ENCODE measurements around the gene MED29.

The MED29 gene

DNA sequence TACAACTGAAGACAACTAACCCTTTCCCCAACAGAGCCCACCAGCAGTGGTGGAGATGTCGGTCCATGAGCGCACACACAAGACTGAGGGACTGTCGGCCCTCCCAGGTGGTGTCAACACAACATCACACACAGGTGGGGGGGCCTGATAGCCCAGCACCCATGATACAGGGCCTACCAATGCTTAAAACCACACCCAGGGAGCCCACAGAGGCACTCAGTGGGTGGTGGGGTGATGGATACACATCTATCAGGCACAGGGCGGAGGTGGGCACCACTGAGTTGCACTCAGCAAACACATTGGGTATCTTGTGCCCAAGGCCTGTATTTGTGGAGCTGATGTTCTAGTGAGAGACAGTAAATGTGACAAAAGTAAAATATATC, 8.5 kb downstream of the MED29 start:
- DNase-seq = peak; percentile 42

DNA sequence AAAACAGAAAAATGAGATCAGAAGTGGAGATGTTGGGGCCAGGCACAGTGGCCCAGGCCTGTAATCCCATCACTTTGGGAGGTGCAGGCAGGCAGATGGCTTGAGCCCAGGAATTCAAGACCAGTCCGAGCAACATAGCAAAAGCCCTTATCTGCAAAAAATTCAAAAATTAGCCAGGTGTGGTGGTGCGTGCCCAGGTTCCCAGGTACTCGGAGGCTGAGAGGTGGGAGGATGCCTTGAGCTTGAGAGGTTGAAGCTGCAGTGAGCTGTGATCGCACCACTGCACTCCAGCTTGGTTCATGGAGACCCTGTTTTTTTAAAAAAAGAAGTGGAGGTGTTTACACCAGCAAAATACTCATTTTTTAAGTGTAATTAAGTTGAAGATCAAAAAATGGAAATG, 8.9 kb downstream of the MED29 start:
- DNase-seq = no peak

DNA sequence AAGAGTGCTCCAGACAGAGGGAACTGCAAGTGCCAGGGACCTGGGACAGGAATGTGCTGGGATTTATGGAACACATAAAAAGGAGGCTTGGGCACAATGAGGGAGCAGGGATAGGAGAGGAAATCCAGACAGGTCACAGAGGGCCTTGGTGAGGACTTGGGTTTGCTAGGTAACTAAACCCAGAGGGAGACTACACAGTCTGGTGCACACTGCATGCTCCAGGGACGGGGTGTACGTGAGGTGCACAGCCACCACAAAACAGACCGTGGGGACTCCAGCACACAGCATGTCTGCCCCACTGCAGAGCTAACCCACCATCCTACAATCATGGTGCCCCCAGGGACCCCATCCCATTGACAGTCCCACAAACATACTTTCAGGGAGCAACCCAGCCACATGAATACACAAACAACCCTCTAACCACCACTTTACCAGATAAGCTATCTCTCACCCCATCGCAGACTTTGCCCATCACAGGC, 9.9 kb downstream of the MED29 start:
- no peak for DNase-seq

DNA sequence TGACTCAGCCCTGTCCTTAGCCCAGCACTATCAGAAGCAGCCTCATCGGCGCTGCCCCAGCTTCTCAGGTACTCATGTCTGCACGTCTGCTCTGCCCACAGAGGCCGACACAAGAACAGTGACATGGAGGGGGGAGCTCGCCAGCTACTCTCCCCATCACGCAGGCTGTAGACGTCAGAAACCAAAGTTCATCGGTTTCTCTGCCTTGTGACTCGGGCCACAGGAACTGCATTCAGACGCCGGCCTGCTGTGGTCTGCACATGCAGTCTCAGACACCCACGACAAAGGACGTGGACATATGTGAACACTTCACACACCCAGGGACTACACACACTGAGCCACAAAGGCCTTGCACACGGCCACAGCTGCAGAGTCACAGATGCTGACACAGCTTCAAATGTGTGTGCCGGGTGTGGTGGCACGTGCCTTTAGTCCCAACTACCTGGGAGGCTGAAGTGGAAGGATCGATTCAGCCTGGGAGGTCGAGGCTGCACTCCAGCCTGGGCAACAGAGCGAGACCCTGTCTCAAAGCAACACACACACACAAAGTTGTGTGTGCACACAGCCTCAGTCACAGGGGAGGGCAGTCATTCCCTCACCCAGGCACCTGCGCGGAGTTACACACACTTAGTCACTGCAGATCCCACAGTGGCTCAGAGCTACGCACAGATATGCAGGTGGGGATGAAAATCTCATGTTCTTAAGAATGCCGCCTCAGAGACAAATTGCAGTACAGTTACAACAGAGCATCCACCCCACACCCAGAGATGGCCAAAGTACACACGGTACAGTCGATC, 10.6 kb downstream of the MED29 start:
- DNase-seq = peak; percentile 89

DNA sequence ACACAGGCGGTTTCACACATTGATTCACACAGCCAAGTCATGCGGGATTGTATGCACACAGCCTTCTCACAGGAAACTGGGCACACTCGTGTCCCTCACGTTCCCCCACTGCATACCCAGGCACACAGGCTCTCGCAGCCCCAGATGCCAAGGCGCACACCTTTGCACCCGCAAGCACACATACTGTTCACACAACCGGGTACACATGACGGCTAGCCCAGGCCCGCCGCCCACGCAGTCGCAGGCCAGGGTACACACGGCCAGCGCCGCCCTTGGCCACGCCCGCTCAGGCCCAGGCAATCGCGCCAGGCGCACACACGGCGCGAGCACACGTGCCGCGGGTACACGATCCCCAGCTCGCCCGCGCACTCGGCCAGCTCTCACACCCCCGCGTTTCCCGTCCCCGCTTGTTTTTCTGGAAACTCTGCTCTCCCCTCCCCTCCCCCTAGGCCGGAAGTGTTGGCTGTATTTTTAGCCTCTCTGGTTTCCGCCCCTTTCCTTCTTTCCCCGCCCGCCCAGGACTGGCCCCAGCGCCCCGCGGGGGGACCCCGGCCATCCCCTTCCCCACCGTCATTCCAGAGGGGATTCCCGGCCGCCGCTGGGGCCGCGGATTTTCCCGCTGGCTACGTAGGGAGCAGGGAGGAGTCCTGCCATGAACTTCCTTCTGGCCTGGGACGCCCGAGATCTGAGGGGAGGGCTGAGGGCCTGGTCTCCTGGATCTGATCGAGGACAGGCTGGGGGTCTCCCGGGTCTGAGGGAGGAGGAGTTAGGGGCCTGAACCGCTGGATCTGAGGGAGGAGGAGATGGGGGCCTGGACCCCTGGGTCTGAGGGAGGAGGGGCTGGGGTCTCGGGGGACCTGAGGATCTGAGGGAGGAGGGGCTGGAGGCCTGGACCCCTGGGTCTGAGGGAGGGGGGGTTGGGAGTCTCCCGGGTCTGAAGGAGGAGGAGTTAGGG, 11.4 kb downstream of the MED29 start:
- peak; percentile 90 for DNase-seq

DNA sequence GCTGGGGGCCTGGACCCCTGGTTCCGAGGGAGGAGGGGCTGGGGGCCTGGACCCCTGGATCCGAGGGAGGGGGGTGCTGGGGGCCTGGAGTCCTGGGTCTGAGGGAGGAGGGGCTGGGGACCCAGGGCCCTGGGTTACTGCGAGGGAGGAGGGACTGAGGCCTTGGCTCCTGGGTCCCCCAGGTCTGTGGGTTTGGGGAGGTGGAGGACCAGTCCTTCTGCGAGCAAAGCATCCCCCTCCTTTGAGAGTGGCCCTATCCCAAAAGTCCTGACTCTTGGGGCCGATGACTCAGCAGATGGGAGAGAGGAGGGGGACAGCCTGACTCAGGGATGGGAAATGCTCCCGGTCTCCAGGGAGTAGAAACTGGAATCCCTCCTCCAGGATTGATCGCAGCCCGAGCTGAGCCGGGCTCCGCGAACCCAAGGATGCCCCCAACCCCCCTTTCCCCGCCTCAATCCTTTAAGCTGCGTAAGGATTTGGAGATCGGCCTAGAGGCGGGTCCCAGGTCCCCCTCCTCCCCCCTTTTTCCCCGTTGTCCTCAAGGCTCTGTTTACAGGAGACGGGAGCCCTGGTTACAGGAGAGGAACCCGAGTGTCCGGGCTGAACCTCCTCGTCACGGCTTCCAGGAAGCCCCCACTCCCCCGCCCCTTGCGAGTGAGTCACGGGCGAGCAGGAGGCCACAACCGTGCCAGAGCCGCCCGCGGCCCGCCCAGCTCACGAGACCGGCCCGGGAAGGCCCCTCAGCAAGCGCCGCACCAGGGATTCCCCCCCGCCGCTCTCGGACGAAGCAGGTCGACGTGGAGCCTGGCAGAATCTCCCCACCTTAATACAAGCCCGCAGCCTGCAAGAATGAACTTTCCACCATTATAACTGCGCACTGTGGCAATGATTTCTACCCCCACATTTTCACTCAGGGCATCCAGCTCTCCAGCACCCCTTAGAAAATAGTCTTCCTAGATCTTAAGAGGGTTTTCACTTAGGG, 12.4 kb downstream of the MED29 start:
- peak; percentile 91 for DNase-seq

DNA sequence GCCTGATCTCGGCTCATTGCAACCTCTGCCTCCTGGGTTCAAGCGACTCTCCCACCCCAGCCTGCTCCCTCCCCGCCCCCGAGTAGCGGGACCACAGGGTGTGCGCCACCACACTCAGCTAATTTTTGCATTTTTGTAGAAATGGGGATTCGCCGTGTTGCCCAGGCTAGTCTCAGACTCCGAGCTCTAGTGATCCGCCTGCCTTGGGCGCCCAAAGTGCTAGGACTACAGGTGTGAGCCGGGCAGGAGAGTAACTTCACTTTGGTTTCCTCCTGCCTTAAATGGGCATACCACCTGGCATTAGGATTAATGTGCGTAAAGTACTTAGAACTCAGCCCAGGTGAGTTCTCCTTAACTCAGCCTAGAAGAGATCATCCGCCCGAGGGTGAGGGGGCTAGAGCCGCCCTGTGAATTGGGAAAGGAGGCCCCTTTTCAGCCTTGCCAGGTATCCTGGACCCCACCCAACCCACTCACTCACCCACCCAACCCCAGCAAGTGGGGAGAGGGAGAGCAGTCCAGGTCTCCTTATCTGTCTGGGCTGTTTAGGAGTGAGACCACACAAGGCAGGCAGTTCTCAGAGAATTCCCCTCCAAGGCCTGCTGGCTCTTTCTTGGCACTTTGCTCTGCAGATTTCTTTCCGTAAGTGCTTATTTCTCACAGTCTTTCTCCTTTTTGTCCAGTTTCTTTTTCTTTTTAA, 14.2 kb downstream of the MED29 start:
- DNase-seq = peak; percentile 41

DNA sequence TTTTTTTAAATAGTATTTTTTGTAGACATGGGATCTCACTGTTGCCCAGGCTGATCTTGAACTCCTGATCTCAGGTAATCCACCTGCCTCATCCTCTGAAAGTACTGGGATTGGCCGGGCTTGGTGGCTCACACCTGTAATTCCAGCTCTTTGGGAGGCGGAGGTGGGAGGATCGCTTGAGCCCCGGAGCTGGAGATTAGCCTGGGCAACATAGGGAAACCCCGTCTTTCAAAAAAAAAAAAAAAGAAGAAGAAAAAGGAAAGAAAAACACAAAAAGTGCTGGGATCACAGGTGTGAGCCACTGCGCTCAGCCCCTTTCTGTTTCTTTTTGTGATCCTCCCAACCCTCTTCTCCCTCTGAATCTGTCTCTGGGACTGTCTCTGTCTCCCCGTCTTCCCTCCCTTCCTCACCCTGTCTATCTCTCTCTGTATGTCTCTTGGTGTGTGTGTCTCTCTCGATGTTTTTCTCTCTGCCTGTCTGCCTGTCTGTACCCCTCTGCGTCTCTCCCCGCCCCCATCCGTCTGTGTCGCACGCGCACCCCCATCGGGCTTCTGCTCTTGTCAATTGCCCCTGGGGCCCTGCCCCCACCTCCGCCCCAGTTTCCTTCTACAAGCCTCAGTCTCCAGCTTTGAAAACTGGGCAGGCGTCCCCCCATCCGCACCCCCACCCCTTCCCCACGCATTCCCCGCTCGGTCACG, 14.9 kb downstream of the MED29 start:
- peak; percentile 87 for DNase-seq

DNA sequence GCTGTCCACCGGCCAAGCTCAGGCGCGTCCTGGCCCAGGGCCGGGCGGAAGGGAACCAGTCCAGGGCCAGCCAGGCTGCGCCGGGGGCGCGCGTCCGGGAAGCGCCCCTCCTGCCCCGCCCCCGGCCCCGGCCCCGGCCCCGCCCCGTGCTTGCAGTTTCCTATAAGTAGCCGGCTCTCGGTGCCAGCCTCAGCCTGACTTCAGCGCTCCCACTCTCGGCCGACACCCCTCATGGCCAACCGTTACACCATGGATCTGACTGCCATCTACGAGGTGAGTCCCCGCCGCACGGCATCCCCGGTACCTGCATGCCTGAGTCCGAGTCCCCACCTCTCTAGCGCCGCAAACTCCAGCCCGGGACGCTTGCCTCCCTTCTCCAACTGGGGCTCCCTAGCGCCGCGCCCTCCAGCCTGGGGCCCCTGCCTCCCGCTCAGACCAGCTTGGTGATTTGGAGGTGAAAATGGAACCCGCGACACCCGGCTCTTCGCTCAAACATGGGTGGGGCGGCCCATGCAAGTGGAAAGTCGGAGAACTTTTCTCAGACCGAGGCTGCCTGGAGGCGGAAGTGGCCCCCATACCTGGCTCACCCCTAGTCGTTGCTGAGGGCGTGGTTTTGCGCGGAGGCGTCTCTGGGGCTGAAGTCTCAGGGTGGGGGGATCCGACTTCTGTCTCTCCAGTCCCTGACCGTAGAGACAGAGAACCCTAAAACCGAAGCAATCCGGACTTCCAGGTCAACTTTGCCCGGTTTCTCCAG, 15.7 kb downstream of the MED29 start, which contains the start of gene ZFP36:
ZFP36 (plus strand) TSS at position 192 of the 754 bp plus-strand sequence; CDS start at position 250, 58 bp downstream.
- peak; percentile 90 for DNase-seq

DNA sequence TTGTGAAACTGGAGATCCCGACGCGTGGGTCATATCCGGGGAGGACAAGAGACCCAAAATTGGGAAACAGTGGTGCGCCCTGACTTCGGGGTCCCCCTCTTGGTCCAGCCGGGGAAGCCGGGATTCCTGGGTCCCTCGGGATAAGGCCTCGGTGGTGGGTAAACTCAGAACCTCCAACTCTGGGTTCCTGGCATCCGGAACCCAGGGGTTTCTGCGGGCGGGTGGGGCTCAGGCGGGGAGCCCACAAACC, 16.2 kb downstream of the MED29 start:
- no peak for DNase-seq

DNA sequence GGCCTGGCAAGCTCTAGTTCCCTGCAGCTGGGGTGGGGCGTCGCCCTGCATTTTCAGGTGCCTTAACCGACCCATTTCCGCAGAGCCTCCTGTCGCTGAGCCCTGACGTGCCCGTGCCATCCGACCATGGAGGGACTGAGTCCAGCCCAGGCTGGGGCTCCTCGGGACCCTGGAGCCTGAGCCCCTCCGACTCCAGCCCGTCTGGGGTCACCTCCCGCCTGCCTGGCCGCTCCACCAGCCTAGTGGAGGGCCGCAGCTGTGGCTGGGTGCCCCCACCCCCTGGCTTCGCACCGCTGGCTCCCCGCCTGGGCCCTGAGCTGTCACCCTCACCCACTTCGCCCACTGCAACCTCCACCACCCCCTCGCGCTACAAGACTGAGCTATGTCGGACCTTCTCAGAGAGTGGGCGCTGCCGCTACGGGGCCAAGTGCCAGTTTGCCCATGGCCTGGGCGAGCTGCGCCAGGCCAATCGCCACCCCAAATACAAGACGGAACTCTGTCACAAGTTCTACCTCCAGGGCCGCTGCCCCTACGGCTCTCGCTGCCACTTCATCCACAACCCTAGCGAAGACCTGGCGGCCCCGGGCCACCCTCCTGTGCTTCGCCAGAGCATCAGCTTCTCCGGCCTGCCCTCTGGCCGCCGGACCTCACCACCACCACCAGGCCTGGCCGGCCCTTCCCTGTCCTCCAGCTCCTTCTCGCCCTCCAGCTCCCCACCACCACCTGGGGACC, 16.6 kb downstream of the MED29 start:
- peak; percentile 83 for DNase-seq

DNA sequence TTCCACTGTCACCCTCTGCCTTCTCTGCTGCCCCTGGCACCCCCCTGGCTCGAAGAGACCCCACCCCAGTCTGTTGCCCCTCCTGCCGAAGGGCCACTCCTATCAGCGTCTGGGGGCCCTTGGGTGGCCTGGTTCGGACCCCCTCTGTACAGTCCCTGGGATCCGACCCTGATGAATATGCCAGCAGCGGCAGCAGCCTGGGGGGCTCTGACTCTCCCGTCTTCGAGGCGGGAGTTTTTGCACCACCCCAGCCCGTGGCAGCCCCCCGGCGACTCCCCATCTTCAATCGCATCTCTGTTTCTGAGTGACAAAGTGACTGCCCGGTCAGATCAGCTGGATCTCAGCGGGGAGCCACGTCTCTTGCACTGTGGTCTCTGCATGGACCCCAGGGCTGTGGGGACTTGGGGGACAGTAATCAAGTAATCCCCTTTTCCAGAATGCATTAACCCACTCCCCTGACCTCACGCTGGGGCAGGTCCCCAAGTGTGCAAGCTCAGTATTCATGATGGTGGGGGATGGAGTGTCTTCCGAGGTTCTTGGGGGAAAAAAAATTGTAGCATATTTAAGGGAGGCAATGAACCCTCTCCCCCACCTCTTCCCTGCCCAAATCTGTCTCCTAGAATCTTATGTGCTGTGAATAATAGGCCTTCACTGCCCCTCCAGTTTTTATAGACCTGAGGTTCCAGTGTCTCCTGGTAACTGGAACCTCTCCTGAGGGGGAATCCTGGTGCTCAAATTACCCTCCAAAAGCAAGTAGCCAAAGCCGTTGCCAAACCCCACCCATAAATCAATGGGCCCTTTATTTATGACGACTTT, 17.4 kb downstream of the MED29 start:
- DNase-seq = no peak

DNA sequence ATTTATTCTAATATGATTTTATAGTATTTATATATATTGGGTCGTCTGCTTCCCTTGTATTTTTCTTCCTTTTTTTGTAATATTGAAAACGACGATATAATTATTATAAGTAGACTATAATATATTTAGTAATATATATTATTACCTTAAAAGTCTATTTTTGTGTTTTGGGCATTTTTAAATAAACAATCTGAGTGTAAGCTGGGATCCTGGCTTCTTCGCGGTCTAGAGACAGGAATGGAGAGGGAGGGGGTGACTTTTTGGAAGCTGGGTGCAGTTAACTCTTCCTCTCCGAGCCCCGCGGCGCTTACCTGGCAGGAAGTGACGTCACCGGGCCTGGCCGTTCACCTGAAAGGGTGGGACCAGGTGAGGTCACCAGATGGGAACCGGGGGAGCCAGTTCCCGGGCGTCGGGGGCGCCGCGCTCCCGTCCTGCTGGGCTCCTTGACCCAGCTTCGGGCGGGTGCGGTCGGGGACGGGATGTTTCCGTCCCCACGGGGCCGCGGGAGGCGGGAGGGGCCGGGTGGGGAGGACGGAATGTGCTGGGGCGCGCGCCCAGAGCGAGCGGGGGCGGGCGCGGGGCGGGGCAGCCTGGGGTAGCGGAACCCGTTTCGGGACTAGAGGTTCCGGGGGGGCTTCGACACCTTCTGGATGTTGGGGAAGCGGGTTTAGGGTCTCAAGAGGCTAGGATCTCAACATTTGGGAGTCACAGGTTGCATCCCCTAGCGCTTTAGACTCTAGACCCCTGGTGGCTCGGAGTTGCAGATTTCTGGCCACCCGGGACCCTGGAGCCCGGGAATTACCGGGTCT, 18.2 kb downstream of the MED29 start:
- DNase-seq = peak; percentile 73

DNA sequence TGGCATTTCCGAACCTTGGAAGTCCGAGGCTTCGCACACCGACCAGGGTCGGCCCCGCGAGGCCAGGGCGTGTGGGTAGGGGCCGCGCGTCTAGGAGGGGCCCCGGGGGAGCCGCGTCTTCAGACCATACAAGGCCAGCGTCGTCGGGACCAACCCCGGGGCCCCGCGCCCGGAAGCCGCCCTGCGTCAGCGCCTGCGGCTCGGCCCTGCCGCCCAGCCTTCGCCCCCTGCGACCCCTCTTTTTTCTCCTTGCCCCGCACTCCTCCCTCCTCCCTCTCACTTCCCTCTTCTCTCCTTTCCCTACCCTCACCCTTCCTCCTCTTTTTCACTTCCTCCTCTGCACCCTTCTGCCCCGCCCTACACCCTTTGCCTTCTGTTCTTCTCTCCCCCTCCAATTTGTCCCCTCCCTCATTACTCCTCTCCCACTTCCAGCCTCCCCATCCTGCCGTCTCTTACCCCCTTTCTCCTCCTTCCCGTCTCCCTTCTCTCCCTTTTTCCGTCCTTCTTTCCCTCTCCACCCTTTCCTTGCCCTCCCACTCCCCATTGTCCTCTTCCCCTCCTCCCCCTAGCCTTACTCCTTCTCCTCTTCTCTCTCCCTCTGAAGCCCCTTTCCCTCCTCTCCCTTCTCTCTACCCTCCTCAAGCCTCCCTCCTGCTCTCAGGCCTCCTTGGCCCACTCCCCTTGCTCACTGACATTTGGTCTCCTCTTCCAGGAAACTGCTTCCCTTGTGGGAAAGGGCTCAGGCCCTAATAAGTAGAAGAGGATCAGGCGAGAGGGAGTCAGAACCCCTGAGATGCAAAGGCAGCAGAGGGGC, 19.0 kb downstream of the MED29 start:
- DNase-seq = peak; percentile 61

DNA sequence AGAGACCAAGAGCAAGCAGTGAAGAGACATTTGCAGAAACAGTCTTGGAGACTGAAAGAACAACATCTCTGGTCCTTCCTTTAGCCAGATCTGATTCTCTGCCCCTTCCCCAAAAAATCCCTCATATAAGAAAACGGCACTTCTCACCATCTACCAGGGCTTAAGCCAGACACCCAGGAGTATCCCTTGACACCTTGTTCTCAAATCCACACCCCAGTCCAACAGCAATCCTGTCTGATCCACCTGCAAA, 19.6 kb downstream of the MED29 start:
- DNase-seq = no peak

DNA sequence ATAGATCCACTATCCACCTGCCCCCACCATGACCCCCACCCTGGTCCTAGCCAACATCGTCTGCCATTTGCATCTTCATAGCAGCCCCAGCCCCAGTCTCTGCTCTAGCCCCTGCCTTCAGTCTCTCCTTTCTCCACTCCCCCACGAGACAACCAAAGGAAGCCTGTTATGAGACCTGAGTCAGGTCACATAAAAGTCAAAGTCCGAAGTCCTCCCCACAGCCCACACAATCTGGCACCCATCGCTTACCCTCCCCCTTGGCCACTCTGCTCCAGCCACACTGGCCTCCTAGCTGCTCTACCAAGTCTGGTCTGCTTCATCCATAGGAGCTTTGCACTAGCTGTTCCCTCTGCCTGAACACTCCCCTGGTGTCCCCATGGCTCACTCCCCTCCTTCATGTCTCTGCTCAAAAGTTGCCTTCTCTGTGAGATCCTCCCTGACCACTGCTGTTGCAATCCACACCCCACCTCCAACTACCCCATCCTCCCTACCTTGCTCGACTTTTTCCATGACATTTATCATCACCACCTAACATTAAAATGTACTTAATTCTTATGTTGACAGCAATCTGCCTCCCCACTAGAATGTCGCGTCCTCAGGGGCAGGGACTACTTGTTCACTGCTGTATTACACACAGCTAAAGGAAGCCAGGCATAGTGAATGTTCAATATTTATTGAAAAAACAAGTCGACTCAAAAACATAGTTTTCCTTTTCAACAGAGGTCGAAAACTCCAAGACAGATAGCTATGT, 20.1 kb downstream of the MED29 start:
- DNase-seq = no peak

DNA sequence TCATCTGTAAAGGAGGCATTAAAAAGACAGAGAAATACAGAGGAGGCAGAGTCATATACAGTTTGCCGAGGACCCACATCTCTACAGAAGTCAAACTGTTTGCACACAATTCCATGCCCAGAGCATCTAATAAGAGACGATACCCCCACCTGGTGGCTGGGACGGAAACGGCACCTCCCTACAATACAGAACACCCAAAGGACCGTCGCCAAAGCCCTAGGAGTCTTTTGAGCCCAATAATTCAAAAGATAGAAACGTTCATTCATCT, 20.6 kb downstream of the MED29 start:
- DNase-seq = peak; percentile 98

Data from hematopoietic multipotent progenitor cell treated with erythropoietin and hydrocortisone succinate and interleukin-3 and kit ligand, for 6 days (in vitro differentiated cells).